Tibial nerve (tissue), 4 donors: Measurements from ENCODE around the gene TBC1D1. TPM values are rescaled to one million over a fixed set of nuclear protein-coding genes. Genes with fewer than 3 reads are reported as not detected.
A peak's percentile ranks its signal among the peaks of the same experiment; 100 is the strongest.

ENCODE experiments used
- DNase-seq, 2 donors: peaks; one replicate each; pipeline ENCODE4 v3.0.0-alpha.2; 2019; ENCODE audit warnings: low spot score in 2 of 2
- H3K27ac ChIP-seq, 4 donors: fragments of 200-600 bp; sonication (generic) in 3 of 4; one replicate each; pipeline ENCODE4 v1.5.1; 2017 to 2019; ENCODE audit warnings: mild to moderate bottlenecking in 1 of 4
- H3K27me3 ChIP-seq, 2 donors: fragments of 200-600 bp; sonication (generic) in 1 of 2; one replicate each; pipeline versions ENCODE4 v1.5.1 to v1.6.0; 2017 to 2019
- H3K36me3 ChIP-seq, 3 donors: fragments of 200-600 bp; sonication (generic); one replicate each; pipeline ENCODE4 v1.5.1; 2018 to 2019
- H3K4me1 ChIP-seq, 4 donors: fragments of 200-600 bp; sonication (generic) in 3 of 4; one replicate each; pipeline ENCODE4 v1.5.1; 2017 to 2019
- H3K4me3 ChIP-seq, 4 donors: fragments of 200-600 bp; sonication (generic) in 3 of 4; one replicate each; pipeline ENCODE4 v1.5.1; 2017 to 2019; ENCODE audit warnings: mild to moderate bottlenecking in 1 of 4, moderate library complexity in 1 of 4
- H3K9me3 ChIP-seq, 4 donors: fragments of 200-600 bp; sonication (generic) in 3 of 4; one replicate each; pipeline ENCODE4 v1.5.1; 2017 to 2019
- CTCF ChIP-seq, 5 experiments: fragments of 200-600 bp in 3 of 5; fragments of 450-650 bp in 2 of 5; sonication (generic) in 3 of 5; IDR thresholded peaks; one replicate each; pipeline ENCODE4 v1.5.1; 2016 to 2019; ENCODE audit warnings: antibody characterized with exemption in 5 of 5, mild to moderate bottlenecking in 3 of 5, moderate library complexity in 2 of 5
- EP300 ChIP-seq, 2 donors: sonication (generic); formaldehyde crosslinking; IDR thresholded peaks; one replicate each; pipeline ENCODE4 v1.6.1; 2017; ENCODE audit warnings: antibody characterized with exemption in 2 of 2, mild to moderate bottlenecking in 1 of 2
- POLR2A ChIP-seq, 2 donors: fragments of 450-650 bp; IDR thresholded peaks; one replicate each; pipeline ENCODE4 v1.6.1; 2017; ENCODE audit warnings: antibody characterized with exemption in 2 of 2, mild to moderate bottlenecking in 2 of 2, moderate library complexity in 2 of 2
- WGBS, 2 donors: methylation state at CpG; one replicate each; pipeline ENCODE4 v1.1.5; 2018; 5-methylcytosine and 5-hydroxymethylcytosine counted together
- total RNA-seq, 4 donors: library from RNA; depleted of rRNA; stranded (reverse); fragments of >200 nt; gene quantifications; one replicate each; pipeline ENCODE4 v1.1.0, GENCODE V29; 2016

Gene TBC1D1
- total RNA-seq, 4 donors from 2014 or later: 41.6 to 97.8 (median 62.5) TPM

- no peaks in the 10 kb centered on the region for H3K36me3 ChIP-seq
- no peak overlapping the region for H3K4me3 ChIP-seq
- H3K9me3 ChIP-seq: no peaks in the 10 kb centered on the region
- TF ChIP-seq POLR2A (IDR thresholded peaks at IDR 0.05) (no peak), CTCF (IDR thresholded peaks at IDR 0.05) (no peak), EP300 (IDR thresholded peaks at IDR 0.05) (no peak)
- peaks cover 0 to 10% (median 2%) of the 10 kb centered on the region in 4 donors for H3K4me1 ChIP-seq
- no peak overlapping the region for H3K27ac ChIP-seq
- 79 to 80% methylated on average over 7 of the region's 7 CpGs for WGBS, 2 donors
- no peaks in the 10 kb centered on the region for H3K27me3 ChIP-seq
- DNase-seq: no peak
These were observed 279.7 kb downstream of the TBC1D1 start for GRCh38 chr4:38170338-38171169.

DNA sequence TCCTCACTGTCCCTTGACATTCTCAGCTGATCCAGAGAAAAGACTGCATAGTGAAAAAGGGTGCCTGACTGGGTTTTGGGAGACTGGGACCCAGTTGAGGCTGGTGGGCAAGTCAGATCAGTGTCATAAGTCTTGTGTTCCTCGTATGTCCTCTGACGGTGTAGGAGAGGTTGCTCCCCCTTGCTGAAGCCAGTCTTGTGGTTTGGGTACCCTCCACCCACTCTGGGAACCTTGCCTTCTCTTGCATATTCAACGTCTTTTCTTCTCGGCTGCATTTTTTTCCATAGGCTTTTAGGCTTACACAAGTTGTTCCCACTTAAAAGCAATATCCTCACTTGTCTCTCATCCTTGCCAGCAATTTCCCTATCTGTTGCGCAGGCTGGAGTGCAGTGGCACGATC is 281.2 kb downstream of the TBC1D1 start:
- peaks cover 0 to 13% (median 4%) of the 10 kb centered on the region in 4 donors for H3K4me1 ChIP-seq
- TF ChIP-seq EP300 (IDR thresholded peaks at IDR 0.05) (no peak), POLR2A (IDR thresholded peaks at IDR 0.05) (no peak), CTCF (IDR thresholded peaks at IDR 0.05) (no peak)
- no peaks in the 10 kb centered on the region for H3K27me3 ChIP-seq
- 81 to 91% methylated on average over 6 of the region's 6 CpGs for WGBS, 2 donors
- no peak overlapping the region for H3K27ac ChIP-seq
- H3K9me3 ChIP-seq: no peaks in the 10 kb centered on the region
- no peaks in the 10 kb centered on the region for H3K36me3 ChIP-seq
- DNase-seq: no peak
- H3K4me3 ChIP-seq: no peak overlapping the region

GRCh38 chr4:38173935-38174518 is 283.1 kb downstream of the TBC1D1 start:
- Histone ChIP-seq H3K27me3 (no peaks in the 10 kb centered on the region), H3K4me3 (no peak overlapping the region), H3K27ac (no peak overlapping the region), H3K4me1 (peaks cover 0 to 26% (median 5%) of the 10 kb centered on the region in 4 donors), H3K9me3 (no peaks in the 10 kb centered on the region), H3K36me3 (no peaks in the 10 kb centered on the region)
- no peak for TF ChIP-seq POLR2A (IDR thresholded peaks at IDR 0.05)
- no peak for TF ChIP-seq EP300 (IDR thresholded peaks at IDR 0.05)
- TF ChIP-seq CTCF (IDR thresholded peaks at IDR 0.05): no peak
- 79 to 86% methylated on average over 4 of the region's 4 CpGs for WGBS, 2 donors
- no peak for DNase-seq

- Histone ChIP-seq H3K9me3 (no peaks in the 10 kb centered on the region), H3K27me3 (no peaks in the 10 kb centered on the region), H3K4me3 (no peak overlapping the region), H3K27ac (peak overlapping the region in 1 of 4 donors; percentile 61), H3K4me1 (peaks cover 0 to 32% (median 6%) of the 10 kb centered on the region in 4 donors), H3K36me3 (no peaks in the 10 kb centered on the region)
- TF ChIP-seq POLR2A (IDR thresholded peaks at IDR 0.05) (no peak), CTCF (IDR thresholded peaks at IDR 0.05) (no peak), EP300 (IDR thresholded peaks at IDR 0.05) (peak; percentile 61 to 73)
- DNase-seq: no peak
- 38 to 52% methylated on average over 2 of the region's 2 CpGs for WGBS, 2 donors
These were observed 283.9 kb downstream of the TBC1D1 start for GRCh38 chr4:38174801-38175200.

GRCh38 chr4:38176165-38176564 is 285.3 kb downstream of the TBC1D1 start:
- Histone ChIP-seq H3K4me1 (peaks cover 0 to 34% (median 8%) of the 10 kb centered on the region in 4 donors), H3K27ac (peak overlapping the region in 2 of 4 donors; percentile 55 to 70), H3K36me3 (no peaks in the 10 kb centered on the region), H3K9me3 (no peaks in the 10 kb centered on the region), H3K27me3 (no peaks in the 10 kb centered on the region), H3K4me3 (no peak overlapping the region)
- 76 to 89% methylated on average over 7 of the region's 7 CpGs for WGBS, 2 donors
- DNase-seq: no peak
- no peak for TF ChIP-seq POLR2A (IDR thresholded peaks at IDR 0.05)
- no peak for TF ChIP-seq CTCF (IDR thresholded peaks at IDR 0.05)
- no peak for TF ChIP-seq EP300 (IDR thresholded peaks at IDR 0.05)
